K562 (cell line): ENCODE measurements around the gene ARHGAP28. TPM values are rescaled to one million over a fixed set of nuclear protein-coding genes. Genes with fewer than 3 reads are reported as not detected.

Source experiments
- ATAC-seq: fragments of 200-7000 bp; cut with Tn5 transposase; 3 replicates; pipeline ENCODE4 v1.9.1; 2020; ENCODE audit warnings: moderate library complexity
- BruUV-seq: library from RNA; stranded (reverse); fragments of 400-500 nt; replicated peaks from 2 replicates; lab custom pipeline; 2021; lab: Mats Ljungman, UMichigan
- CTCF ChIA-PET: fragments of 300-600 bp; formaldehyde crosslinking; extraction: SDS; loops from one replicate; lab custom pipeline; 2021; ENCODE audit warnings: low intra/inter-chr PET ratio; lab: Yijun Ruan, JAX
- POLR2A ChIA-PET: fragments of 300-600, 350-650 bp; sonication (Branson Sonifier 250); formaldehyde crosslinking; extraction: SDS; loops from one replicate; lab custom pipeline; 2021; ENCODE audit warnings: antibody characterized with exemption, inconsistent platforms; lab: Yijun Ruan, JAX
- DNase-seq, 4 experiments: peaks; one replicate each; pipeline versions ENCODE4 v3.0.0 to v3.0.0-alpha.2; 2011 to 2018; ENCODE audit warnings: low spot score in 3 of 4, mixed read lengths in 3 of 4; ENCODE audit errors: extremely low read depth in 1 of 4
- FAIRE-seq: peaks from 2 replicates; lab custom pipeline; 2011; peaks lifted over from hg19 to GRCh38; lab: Jason Lieb, UNC
- H2AFZ ChIP-seq: 2 replicates; pipeline ENCODE4 v1.6.0; 2011; ENCODE audit warnings: low read depth, low read length, control low read depth, inconsistent platforms
- H3K27ac ChIP-seq: fragments of 200-600 bp; 3 replicates; pipeline ENCODE4 v1.8.0; 2011; ENCODE audit warnings: low read depth, mild to moderate bottlenecking, control low read depth, inconsistent platforms, low read length, moderate library complexity, mixed read lengths; ENCODE audit errors: extremely low read depth
- H3K27me3 ChIP-seq, 2 experiments: fragments of 300-600 bp in 1 of 2; 2 replicates in 1 of 2; 3 replicates in 1 of 2; pipeline versions ENCODE4 v1.6.0 to v1.8.0; 2011; ENCODE audit warnings: inconsistent platforms in 2 of 2, low read length in 2 of 2, mild to moderate bottlenecking in 1 of 2, mixed read lengths in 1 of 2, moderate library complexity in 1 of 2; ENCODE audit not compliant: control insufficient read depth in 2 of 2, insufficient read depth in 2 of 2
- H3K36me3 ChIP-seq: fragments of 300-600 bp; 3 replicates; pipeline ENCODE4 v1.8.0; 2011; ENCODE audit warnings: mild to moderate bottlenecking, low read length, inconsistent platforms; ENCODE audit not compliant: control insufficient read depth, insufficient read depth
- H3K4me1 ChIP-seq, 2 experiments: fragments of 200-600 bp in 1 of 2; replicated peaks in 1 of 2; 2 replicates in 1 of 2; 3 replicates in 1 of 2; pipeline versions ENCODE4 v1.5.1 to v1.8.0; 2011; ENCODE audit warnings: inconsistent platforms in 2 of 2, low read length in 2 of 2, mild to moderate bottlenecking in 1 of 2, mixed read lengths in 1 of 2, moderate library complexity in 1 of 2; ENCODE audit not compliant: control insufficient read depth in 2 of 2, insufficient read depth in 2 of 2
- H3K4me2 ChIP-seq: 2 replicates; pipeline ENCODE4 v1.6.1; 2011; ENCODE audit warnings: low read length, control low read depth, inconsistent platforms, mixed read lengths; ENCODE audit not compliant: insufficient read depth
- H3K4me3 ChIP-seq: fragments of 200-600 bp; sonication (generic), shearing (Covaris generic); 2 replicates; pipeline ENCODE4 v1.5.1; 2016; ENCODE audit warnings: control low read depth, inconsistent platforms
- H3K79me2 ChIP-seq: fragments of 200-600 bp; 3 replicates; pipeline ENCODE4 v1.8.0; 2011; ENCODE audit warnings: low read length, inconsistent platforms; ENCODE audit not compliant: control insufficient read depth, insufficient read depth
- H3K9ac ChIP-seq, 2 experiments: 2 replicates each; pipeline versions ENCODE4 v1.6.0 to v1.6.1; 2011; ENCODE audit warnings: low read depth in 2 of 2, low read length in 2 of 2, control low read depth in 1 of 2, inconsistent platforms in 1 of 2, mild to moderate bottlenecking in 1 of 2, mixed read lengths in 1 of 2; ENCODE audit not compliant: insufficient read depth in 1 of 2
- H3K9me1 ChIP-seq: one replicate; pipeline ENCODE4 v1.6.0; 2011; ENCODE audit warnings: inconsistent platforms, mild to moderate bottlenecking, low read length, moderate library complexity; ENCODE audit not compliant: control insufficient read depth, insufficient read depth
- H3K9me3 ChIP-seq: replicated peaks from 2 replicates; pipeline ENCODE4 v1.5.1; 2011; ENCODE audit warnings: low read depth, low read length, inconsistent platforms; ENCODE audit not compliant: control insufficient read depth, insufficient read depth
- H4K20me1 ChIP-seq: replicated peaks from 2 replicates; pipeline ENCODE4 v1.6.1; 2011; ENCODE audit warnings: low read length, inconsistent platforms, mixed read lengths; ENCODE audit not compliant: control insufficient read depth, insufficient read depth
- CBFA2T3 ChIP-seq: fragments of 450-650 bp; IDR thresholded peaks from 2 replicates; pipeline ENCODE4 v1.6.1; 2017
- DMBX1 ChIP-seq: fragments of 250-450 bp; sonication (Bioruptor Pico); IDR thresholded peaks from 2 replicates; pipeline ENCODE4 v1.8.0; 2022; ENCODE audit warnings: inconsistent platforms, mild to moderate bottlenecking, moderate library complexity, borderline replicate concordance
- GATA2 ChIP-seq: sonication (generic); formaldehyde crosslinking; IDR thresholded peaks from 2 replicates; pipeline ENCODE4 v1.4.0; 2020; ENCODE audit warnings: mild to moderate bottlenecking, missing genetic modification reagents
- MTA1 ChIP-seq: fragments of 450-650 bp; IDR thresholded peaks from 2 replicates; pipeline ENCODE4 v1.6.1; 2017; ENCODE audit warnings: borderline replicate concordance
- NBN ChIP-seq: fragments of 450-650 bp; IDR thresholded peaks from 2 replicates; pipeline ENCODE4 v1.6.1; 2016; ENCODE audit warnings: low read depth, mild to moderate bottlenecking
- NR2C1 ChIP-seq, 2 experiments: fragments of 450-650 bp; IDR thresholded peaks; 2 replicates each; pipeline ENCODE4 v1.6.1; 2017; ENCODE audit warnings: mild to moderate bottlenecking in 2 of 2, antibody characterized with exemption in 1 of 2, inconsistent platforms in 1 of 2, missing compliant biosample characterization in 1 of 2, missing genetic modification characterization in 1 of 2
- RFX7 ChIP-seq: fragments of 250-450 bp; sonication (Bioruptor Pico); IDR thresholded peaks from 2 replicates; pipeline ENCODE4 v1.5.1; 2021; ENCODE audit warnings: mild to moderate bottlenecking
- SAFB ChIP-seq: fragments of 200-400 bp; formaldehyde crosslinking; IDR thresholded peaks from 2 replicates; pipeline ENCODE4 v1.6.1; 2017; ENCODE audit warnings: low read depth, low read length, borderline replicate concordance
- SMAD3 ChIP-seq: fragments of 450-650 bp; formaldehyde crosslinking; conservative IDR thresholded peaks from 2 replicates; pipeline ENCODE4 v1.4.0; 2020; ENCODE audit warnings: mild to moderate bottlenecking
- ZNF197 ChIP-seq: fragments of 200-800 bp; sonication (Bioruptor generic); IDR thresholded peaks from 2 replicates; pipeline ENCODE4 v1.6.1; 2016; ENCODE audit warnings: low read depth, missing genetic modification characterization, missing compliant biosample characterization
- ZNF57 ChIP-seq: fragments of 450-650 bp; formaldehyde crosslinking; IDR thresholded peaks from 2 replicates; pipeline ENCODE4 v1.4.0; 2020; ENCODE audit warnings: mild to moderate bottlenecking, moderate library complexity
- WGBS: fragments of 100-300 bp; shearing (Covaris generic); methylation state at CpG from one replicate; pipeline ENCODE4 v1.1.6; 2016; ENCODE audit warnings: low coverage, mixed read lengths; ENCODE audit not compliant: insufficient coverage; ENCODE audit errors: missing lambda C conversion rate; 5-methylcytosine and 5-hydroxymethylcytosine counted together
- in situ Hi-C: fragments of 300-500 bp; cut with MboI; formaldehyde crosslinking; loops from 4 replicates; pipeline ENCODE4 v1.15.0; 2018; ENCODE audit warnings: inconsistent platforms, mixed read lengths
- intact Hi-C: fragments of 100-400 bp; cut with micrococcal nuclease; formaldehyde crosslinking; loops from 2 replicates; pipeline ENCODE4 v1.14.2; 2022
- polyA plus RNA-seq, 8 experiments: library from polyadenylated mRNA; depleted of rRNA in 4 of 8; stranded (reverse) in 5 of 8; unstranded in 3 of 8; fragments of >200 nt; fragmentation: Nextera tagmentation in 2 of 8; fragmentation: Illumina TruSeq in 1 of 8; extraction: Ambion mirVana in 2 of 8; extraction: Trizol in 1 of 8; gene quantifications; 2 replicates each; pipeline versions ENCODE4 v1.2.1 to v1.2.3, GENCODE V29; 2011 to 2014; ENCODE audit warnings: inconsistent platforms in 1 of 8, missing spikeins in 1 of 8
- total RNA-seq, 7 experiments: library from RNA; depleted of rRNA in 6 of 7; stranded (reverse); fragments of >200 nt in 6 of 7; fragmentation: Illumina TruSeq in 2 of 7; extraction: Trizol in 2 of 7; gene quantifications; 2 replicates each; pipeline versions ENCODE4 v1.2.1 to v1.2.3, GENCODE V29; 2011 to 2021; ENCODE audit warnings: low replicate concordance in 1 of 7
- TF ChIP-seq, protein P1 (sequence below): sonication (generic); formaldehyde crosslinking; IDR thresholded peaks from 2 replicates; pipeline ENCODE4 v1.8.1; 2023; ENCODE audit warnings: mild to moderate bottlenecking, missing genetic modification reagents, moderate library complexity
- TF ChIP-seq, protein P2 (sequence below), 2 experiments: fragments of 250-450 bp in 1 of 2; fragments of 450-650 bp in 1 of 2; sonication (Bioruptor Pico) in 1 of 2; IDR thresholded peaks; 2 replicates each; pipeline versions ENCODE4 v1.6.1 to v1.8.0; 2016 to 2021; ENCODE audit warnings: mild to moderate bottlenecking in 2 of 2, moderate library complexity in 2 of 2, missing compliant biosample characterization in 1 of 2, missing genetic modification characterization in 1 of 2

ARHGAP28 gene
- total and polyA plus RNA-seq, 9 of the 15 experiments (the other 6 are each of a cell fraction or from before 2014, with no cell fraction given): 0.93 to 5.9 (median 5.0) TPM

DNA sequence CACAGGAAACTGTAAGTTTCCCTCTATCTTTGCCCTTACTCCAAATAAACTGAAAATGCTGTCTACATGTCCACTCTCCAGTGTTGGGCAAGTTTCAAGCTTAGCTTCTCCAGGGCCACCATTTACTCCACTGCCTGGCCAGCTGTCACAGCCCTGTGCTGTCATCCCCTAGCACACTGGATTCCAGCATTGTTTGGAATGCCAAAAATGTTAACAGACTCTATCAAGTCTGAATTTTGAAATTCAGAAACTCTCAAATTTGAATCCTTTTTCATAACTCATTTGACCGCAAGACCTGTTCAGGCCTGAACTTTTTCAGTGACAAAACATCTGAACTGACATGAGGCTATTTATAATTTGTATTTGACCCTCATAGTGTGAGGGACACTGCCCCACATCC is 5.2 kb upstream of the ARHGAP28 start:
- Histone ChIP-seq H3K4me2 (no peak overlapping the region), H3K79me2 (no peaks in the 10 kb centered on the region), H3K36me3 (no peaks in the 10 kb centered on the region), H3K9me1 (no peaks in the 10 kb centered on the region), H3K27me3 (no peaks in the 10 kb centered on the region), H3K9me3 (no peaks in the 10 kb centered on the region), H2AFZ (no peak overlapping the region), H3K4me3 (no peak overlapping the region), H3K4me1 (peaks cover 0 to 4% of the 10 kb centered on the region in 2 experiments; a peak in 2 of 5 replicates), H3K9ac (no peak overlapping the region), H4K20me1 (no peaks in the 10 kb centered on the region), H3K27ac (no peak overlapping the region)
- in situ Hi-C loops (no loop called here), intact Hi-C loops (no loop called here)
- FAIRE-seq (no peak), DNase-seq (no peak), ATAC-seq (no peak)
- TF ChIP-seq RFX7 (CRISPR knock-in tag) (no peak), SMAD3 (no peak), ZNF197 (CRISPR knock-in tag) (no peak), NBN (no peak), ZNF57 (CRISPR knock-in tag) (no peak)
- ChIA-PET CTCF (no interaction called here), POLR2A (interaction anchor here (0.9 to 1.4 kb wide), 2 partner anchors 11 to 12 kb away, joined by 3 to 4 read pairs; no protein-coding TSS in a partner anchor)
- WGBS: 81% methylated on average over 1 of the region's 1 CpG
- BruUV-seq: no TSS peak

DNA sequence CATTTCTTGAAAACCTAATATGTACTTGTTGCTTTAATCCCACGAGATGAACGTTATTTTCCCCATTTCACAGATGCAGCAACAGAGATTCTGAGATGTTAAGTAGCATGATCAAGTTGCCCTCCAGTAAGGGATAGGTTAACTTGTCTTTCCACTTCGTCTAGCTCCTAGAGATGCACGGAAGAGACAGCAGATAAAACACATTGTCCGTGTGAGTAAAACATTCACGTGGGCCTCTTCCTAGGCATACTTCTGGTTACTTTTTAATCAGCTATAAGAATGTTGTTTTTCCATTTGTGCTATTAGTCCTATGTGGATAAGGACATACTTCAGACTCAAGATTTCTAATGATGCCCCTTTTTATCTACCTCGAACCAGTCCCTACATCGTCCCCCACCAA is 1.2 kb upstream of the ARHGAP28 start:
- intact Hi-C loops: loop anchor here (2.0 to 5.0 kb wide), 2 partner anchors 46 to 159 kb away; no protein-coding TSS in a partner anchor
- TF ChIP-seq, protein P1, sequence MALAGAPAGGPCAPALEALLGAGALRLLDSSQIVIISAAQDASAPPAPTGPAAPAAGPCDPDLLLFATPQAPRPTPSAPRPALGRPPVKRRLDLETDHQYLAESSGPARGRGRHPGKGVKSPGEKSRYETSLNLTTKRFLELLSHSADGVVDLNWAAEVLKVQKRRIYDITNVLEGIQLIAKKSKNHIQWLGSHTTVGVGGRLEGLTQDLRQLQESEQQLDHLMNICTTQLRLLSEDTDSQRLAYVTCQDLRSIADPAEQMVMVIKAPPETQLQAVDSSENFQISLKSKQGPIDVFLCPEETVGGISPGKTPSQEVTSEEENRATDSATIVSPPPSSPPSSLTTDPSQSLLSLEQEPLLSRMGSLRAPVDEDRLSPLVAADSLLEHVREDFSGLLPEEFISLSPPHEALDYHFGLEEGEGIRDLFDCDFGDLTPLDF (CRISPR knock-in tag): no peak
- TF ChIP-seq, protein P2, sequence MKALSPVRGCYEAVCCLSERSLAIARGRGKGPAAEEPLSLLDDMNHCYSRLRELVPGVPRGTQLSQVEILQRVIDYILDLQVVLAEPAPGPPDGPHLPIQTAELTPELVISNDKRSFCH (CRISPR knock-in tag; IDR thresholded peaks at IDR 0.05): no peak
- TF ChIP-seq, protein P2 (tag; IDR thresholded peaks at IDR 0.05): no peak
- TF ChIP-seq SAFB: no peak
- TF ChIP-seq DMBX1: no peak
- TF ChIP-seq MTA1: no peak
- 0 out of 2 replicates have a peak, but pooled peaks have one; percentile 6 for TF ChIP-seq CBFA2T3
- TF ChIP-seq NR2C1 (IDR thresholded peaks at IDR 0.05): no peak
- no peak for TF ChIP-seq NR2C1 (tag; IDR thresholded peaks at IDR 0.05)
- TF ChIP-seq GATA2 (CRISPR knock-in tag): peak; percentile 12; the same call in 1 of the 2 replicates

More for the DNA sequence above, 1.2 kb upstream of the ARHGAP28 start:
- Histone ChIP-seq H3K27ac (no peak overlapping the region), H3K9ac (no peak overlapping the region), H3K9me1 (no peaks in the 10 kb centered on the region), H3K79me2 (no peaks in the 10 kb centered on the region), H4K20me1 (no peaks in the 10 kb centered on the region), H3K27me3 (no peaks in the 10 kb centered on the region), H3K36me3 (no peaks in the 10 kb centered on the region), H3K4me3 (no peak overlapping the region), H3K9me3 (no peaks in the 10 kb centered on the region), H2AFZ (peak overlapping the region; percentile 90), H3K4me1 (peaks cover 3 to 11% of the 10 kb centered on the region in 2 experiments; a peak in 3 of 5 replicates), H3K4me2 (peak overlapping the region; percentile 80)
- in situ Hi-C loops: loop anchor here (25.0 kb wide), 1 partner anchor 1441 kb away; the partner anchor contains the start of gene ZBTB14
- ChIA-PET POLR2A (no interaction called here), CTCF (interaction anchor here (0.5 kb wide), 1 partner anchor 124 kb away, joined by 3 read pairs; no protein-coding TSS in a partner anchor)
- peak in 1 of 4 experiments; percentile 15 for DNase-seq
- no peak for ATAC-seq
- no peak for FAIRE-seq
- BruUV-seq: no TSS peak
- WGBS: 19% methylated on average over 8 of the region's 8 CpGs
